Mesodermal cell (in vitro differentiated cells): ENCODE measurements around the gene ENTPD2.
A peak's percentile ranks its signal among the peaks of the same experiment; 100 is the strongest.

Experiments
- H3K27ac ChIP-seq: 2 replicates; pipeline ENCODE4 v1.7.0; 2013; ENCODE audit warnings: mild to moderate bottlenecking, low read depth, low read length, moderate library complexity; ENCODE audit not compliant: severe bottlenecking
- H3K36me3 ChIP-seq: 2 replicates; pipeline ENCODE4 v1.7.1; 2013; ENCODE audit warnings: mild to moderate bottlenecking, low read length, moderate library complexity; ENCODE audit not compliant: control insufficient read depth, insufficient read depth
- H3K4me1 ChIP-seq: one replicate; pipeline ENCODE4 v1.7.1; 2013; ENCODE audit warnings: mild to moderate bottlenecking, low read length; ENCODE audit not compliant: insufficient read depth, control insufficient read depth, poor library complexity, severe bottlenecking
- H3K4me3 ChIP-seq: 2 replicates; pipeline ENCODE4 v1.7.0; 2013; ENCODE audit warnings: low read length, control low read depth, mild to moderate bottlenecking; ENCODE audit not compliant: insufficient read depth, poor library complexity, severe bottlenecking; ENCODE audit errors: extremely low read depth
- H3K9me3 ChIP-seq: 2 replicates; pipeline ENCODE4 v1.7.1; 2013; ENCODE audit warnings: mild to moderate bottlenecking, low read length, moderate library complexity; ENCODE audit not compliant: control insufficient read depth
- WGBS, 2 experiments: methylation state at CpG; one replicate each; pipeline ENCODE4 v1.1.5; 2013; ENCODE audit warnings: missing lambda C conversion rate in 2 of 2; ENCODE audit not compliant: insufficient coverage in 2 of 2; 5-methylcytosine and 5-hydroxymethylcytosine counted together

The ENTPD2 gene

DNA sequence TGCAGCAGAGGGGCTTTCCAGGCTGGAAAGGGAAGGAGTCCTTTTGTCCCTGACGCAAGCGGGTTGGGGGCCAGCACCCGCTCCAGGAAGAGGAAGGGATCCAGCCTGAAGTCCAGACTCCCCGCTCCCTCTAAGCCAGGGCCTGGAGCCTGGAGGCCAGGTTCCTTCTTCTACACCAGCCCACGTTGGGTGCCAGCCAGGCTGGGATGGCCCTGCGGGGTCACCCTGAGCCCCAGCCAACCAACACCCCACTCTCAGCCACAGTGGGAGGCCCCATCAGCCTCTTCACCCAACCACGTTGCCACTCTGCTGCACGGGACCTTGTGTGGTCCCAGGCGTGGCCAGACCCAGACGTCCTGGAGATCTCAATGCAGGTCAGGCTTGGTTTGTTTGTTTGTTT lies 21.0 kb downstream of the ENTPD2 start:
- H3K27ac ChIP-seq: no peak overlapping the region
- H3K9me3 ChIP-seq: no peaks in the 10 kb centered on the region
- H3K4me3 ChIP-seq: no peak overlapping the region
- WGBS, 2 experiments: 88% methylated on average over 8 to 9 of the region's 10 CpGs
- no peaks in the 10 kb centered on the region for H3K36me3 ChIP-seq
- no peaks in the 10 kb centered on the region for H3K4me1 ChIP-seq

- Histone ChIP-seq H3K9me3 (no peaks in the 10 kb centered on the region), H3K4me1 (no peaks in the 10 kb centered on the region), H3K36me3 (no peaks in the 10 kb centered on the region), H3K4me3 (no peak within 1 kb of the TSS), H3K27ac (no peak within 1 kb of the TSS)
- 76 to 79% methylated on average over 13 to 14 of the region's 16 CpGs for WGBS, 2 experiments
Observed at GRCh38 chr9:137031904-137032640, 21.8 kb downstream of the ENTPD2 start, which contains the start of gene FUT7. TSS of gene FUT7 (minus strand) at chr9:137032088. CDS start at chr9:137031991, 97 bp downstream.

- 95 to 96% methylated on average over 51 to 62 of the region's 65 CpGs for WGBS, 2 experiments
- Histone ChIP-seq H3K9me3 (no peaks in the 10 kb centered on the region), H3K4me3 (no peak overlapping the region), H3K27ac (no peak overlapping the region), H3K36me3 (no peaks in the 10 kb centered on the region), H3K4me1 (no peaks in the 10 kb centered on the region)
Observed at GRCh38 chr9:137030538-137031527, 23.0 kb downstream of the ENTPD2 start.

DNA sequence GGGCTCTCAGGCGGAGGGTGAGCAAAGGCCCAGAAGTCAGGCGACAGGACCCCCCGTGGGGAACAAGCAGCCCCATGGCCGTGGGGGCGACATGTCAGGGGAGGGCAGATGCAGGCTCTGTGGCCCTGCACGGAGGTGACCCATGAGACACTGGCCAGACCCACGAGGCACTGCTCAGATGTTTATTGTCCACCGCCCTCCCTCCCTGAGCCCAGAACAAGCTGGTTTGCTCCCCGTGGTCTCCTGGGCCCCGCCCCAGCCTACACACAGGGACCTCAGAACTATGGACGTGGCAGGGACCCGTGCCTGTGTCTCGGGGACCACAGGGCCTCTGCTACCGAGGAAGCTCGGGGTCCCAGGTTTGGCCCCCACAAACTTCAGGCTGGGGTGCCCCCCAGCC lies 23.9 kb downstream of the ENTPD2 start:
- Histone ChIP-seq H3K36me3 (no peaks in the 10 kb centered on the region), H3K9me3 (no peaks in the 10 kb centered on the region), H3K4me1 (no peaks in the 10 kb centered on the region), H3K4me3 (no peak overlapping the region), H3K27ac (no peak overlapping the region)
- 90 to 92% methylated on average over 10 to 15 of the region's 15 CpGs for WGBS, 2 experiments

DNA sequence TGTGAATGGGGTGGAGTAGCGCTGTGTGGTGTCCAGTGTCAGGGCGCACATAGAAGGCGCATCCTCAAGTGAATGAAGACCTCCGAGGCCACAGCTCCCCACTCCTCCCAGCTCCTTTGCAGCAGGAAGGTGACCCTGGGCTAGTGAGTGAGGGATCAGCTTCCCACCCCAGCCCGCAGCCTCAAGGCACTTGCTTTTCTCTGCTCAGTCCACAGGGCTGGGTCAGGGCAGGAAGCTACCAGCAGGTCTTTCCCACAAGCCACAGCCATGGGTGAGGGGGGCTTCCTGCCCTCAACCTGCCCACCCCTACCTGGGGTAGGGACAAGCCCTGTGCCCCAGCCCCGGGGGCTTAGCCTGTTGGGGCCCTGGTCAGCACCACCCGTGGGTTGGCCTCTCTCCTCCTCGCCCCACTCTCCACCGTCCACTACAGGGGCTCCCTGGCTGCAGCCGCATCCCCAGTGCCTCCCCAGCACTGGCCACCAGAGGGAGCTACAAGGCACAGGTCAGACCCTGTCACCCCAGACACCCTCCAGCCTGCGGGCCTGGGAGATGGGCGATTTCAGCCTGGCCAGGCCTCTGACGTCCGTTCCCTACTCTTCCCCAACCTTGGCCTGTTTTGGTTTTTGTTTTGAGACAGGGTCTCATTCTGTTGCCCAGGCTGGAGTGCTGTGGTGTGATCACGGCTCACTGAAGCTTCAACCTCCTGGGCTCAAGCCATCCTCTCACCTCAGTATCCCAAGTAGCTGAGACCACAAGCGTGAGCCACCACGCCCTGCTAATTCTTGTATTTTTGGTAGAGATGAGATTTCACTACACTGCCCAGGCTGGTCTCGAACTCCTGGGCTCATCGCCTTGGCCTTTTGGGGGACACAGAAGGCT lies 24.6 kb downstream of the ENTPD2 start:
- no peaks in the 10 kb centered on the region for H3K36me3 ChIP-seq
- no peak overlapping the region for H3K27ac ChIP-seq
- no peaks in the 10 kb centered on the region for H3K4me1 ChIP-seq
- H3K4me3 ChIP-seq: peak overlapping the region; percentile 42
- no peaks in the 10 kb centered on the region for H3K9me3 ChIP-seq
- 36 to 39% methylated on average over 13 to 15 of the region's 19 CpGs for whole genome bisulfite sequencing, 2 experiments

- Histone ChIP-seq H3K4me1 (no peaks in the 10 kb centered on the region), H3K9me3 (no peaks in the 10 kb centered on the region), H3K27ac (no peak overlapping the region), H3K36me3 (no peaks in the 10 kb centered on the region), H3K4me3 (peak overlapping the region; percentile 42)
- 4 to 5% methylated on average over 75 to 91 of the region's 98 CpGs for WGBS, 2 experiments
Observed at GRCh38 chr9:137028263-137029057, 25.4 kb downstream of the ENTPD2 start.

DNA sequence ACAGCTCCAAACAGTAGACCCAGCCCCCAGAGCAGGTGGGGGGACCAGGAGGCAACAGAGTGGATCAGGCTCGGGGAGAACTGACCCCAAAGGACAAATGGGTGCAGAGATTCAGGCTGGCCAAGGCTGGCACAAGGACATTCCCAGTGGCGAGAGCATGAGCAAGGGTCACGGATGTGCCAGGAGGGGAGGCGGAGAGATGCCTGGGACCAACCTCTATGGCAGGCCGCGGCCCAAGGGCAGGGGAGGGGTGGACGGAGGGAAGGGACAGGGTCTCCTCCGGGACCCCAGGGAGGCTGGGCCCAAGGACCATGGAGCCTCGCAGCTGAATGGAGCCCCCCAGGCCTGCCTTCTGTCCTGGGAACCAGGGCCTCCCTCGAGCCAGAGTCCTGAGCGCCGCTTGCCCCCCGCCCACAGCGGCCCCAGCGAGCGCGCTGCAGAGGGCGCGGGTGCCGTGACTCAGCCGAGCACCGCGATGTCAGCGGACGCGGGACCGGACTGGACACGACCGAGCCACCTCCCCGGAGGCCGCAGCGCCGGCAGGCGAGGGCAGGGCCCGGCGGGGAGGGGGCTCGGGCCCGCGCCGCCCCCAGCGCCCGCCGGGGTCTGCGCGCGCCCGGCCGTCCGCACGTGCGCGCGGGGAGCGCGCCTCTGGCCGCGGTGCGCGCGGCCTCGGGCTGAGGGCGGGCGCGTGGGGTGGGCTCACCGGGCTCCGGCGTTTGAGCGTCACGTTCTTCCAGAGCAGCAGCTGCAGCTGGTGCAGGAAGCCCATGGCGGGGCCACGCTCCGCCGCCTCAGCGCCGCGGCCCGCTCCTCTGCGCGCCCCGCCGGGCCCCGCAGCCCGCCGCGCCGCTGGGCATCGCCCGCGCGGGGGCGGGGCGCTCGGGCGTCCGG lies 26.2 kb downstream of the ENTPD2 start, which contains the start of gene ABCA2:
Gene ABCA2, minus strand, starts transcription at position 869 of the 894 bp plus-strand sequence. Its CDS starts 97 bp downstream, at position 772.
- H3K36me3 ChIP-seq: no peaks in the 10 kb centered on the region
- 6 to 8% methylated on average over 67 to 72 of the region's 95 CpGs for WGBS, 2 experiments
- H3K27ac ChIP-seq: no peak within 1 kb of the TSS
- H3K4me1 ChIP-seq: no peaks in the 10 kb centered on the region
- no peaks in the 10 kb centered on the region for H3K9me3 ChIP-seq
- H3K4me3 ChIP-seq: peak within 1 kb of the TSS; percentile 42

- no peak overlapping the region for H3K4me3 ChIP-seq
- 96 to 100% methylated on average over 4 of the region's 4 CpGs for WGBS, 2 experiments
- H3K27ac ChIP-seq: no peak overlapping the region
- H3K4me1 ChIP-seq: no peaks in the 10 kb centered on the region
- H3K9me3 ChIP-seq: no peaks in the 10 kb centered on the region
- no peaks in the 10 kb centered on the region for H3K36me3 ChIP-seq
Observed at GRCh38 chr9:137026828-137027227, 27.0 kb downstream of the ENTPD2 start.

DNA sequence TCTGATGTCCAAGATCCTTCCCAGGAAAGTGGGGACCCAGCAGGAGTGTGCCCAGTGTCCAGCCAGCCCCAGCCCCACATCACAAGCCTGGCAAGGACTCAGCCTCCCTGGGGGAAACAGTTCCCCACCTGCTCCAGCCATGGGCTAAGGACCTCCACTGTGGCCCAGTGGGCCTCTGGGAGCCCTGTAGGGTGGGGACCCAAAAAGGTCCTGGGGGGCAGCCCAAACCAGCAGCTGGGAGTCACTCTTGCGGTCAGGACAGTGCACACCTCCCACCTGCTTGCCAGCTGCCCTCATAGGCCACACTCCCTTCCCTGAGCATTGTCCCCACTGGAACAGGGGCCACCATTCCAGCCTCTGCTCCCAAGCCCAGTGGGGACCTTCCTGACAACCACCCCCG lies 27.5 kb downstream of the ENTPD2 start:
- H3K4me1 ChIP-seq: no peaks in the 10 kb centered on the region
- no peak overlapping the region for H3K4me3 ChIP-seq
- no peaks in the 10 kb centered on the region for H3K9me3 ChIP-seq
- H3K36me3 ChIP-seq: no peaks in the 10 kb centered on the region
- WGBS, 2 experiments: 94 to 100% methylated on average over 2 of the region's 2 CpGs
- no peak overlapping the region for H3K27ac ChIP-seq
